Heart right ventricle (tissue), 16 donors: Measurements from ENCODE around the gene NEDD4. TPM values are rescaled to one million over a fixed set of nuclear protein-coding genes. Genes with fewer than 3 reads are reported as not detected.

ENCODE experiments used
- ATAC-seq, 8 donors: fragments of 200-7000 bp; cut with Tn5 transposase; one replicate each; pipeline ENCODE4 v1.9.1; 2020; ENCODE audit warnings: mild to moderate bottlenecking in 8 of 8, moderate library complexity in 8 of 8, moderate number of reproducible peaks in 1 of 8
- DNase-seq, 2 donors: peaks; one replicate each; pipeline ENCODE4 v3.0.0-alpha.2; 2020
- H3K27ac ChIP-seq, 10 donors: fragments of 200-600 bp; sonication (generic) in 2 of 10; one replicate each; pipeline versions ENCODE4 v1.5.0 to v1.8.0; 2020 to 2022; ENCODE audit warnings: mild to moderate bottlenecking in 3 of 10
- H3K27me3 ChIP-seq, 7 donors: fragments of 200-600 bp; one replicate each; pipeline ENCODE4 v1.8.0; 2021 to 2022; ENCODE audit warnings: mild to moderate bottlenecking in 2 of 7
- H3K36me3 ChIP-seq, 9 donors: fragments of 200-600 bp; sonication (generic) in 1 of 9; one replicate each; pipeline versions ENCODE4 v1.5.0 to v1.8.0; 2020 to 2022; ENCODE audit warnings: mild to moderate bottlenecking in 2 of 9
- H3K4me1 ChIP-seq, 9 donors: fragments of 200-600 bp; sonication (generic) in 1 of 9; one replicate each; pipeline versions ENCODE4 v1.5.0 to v1.8.0; 2020 to 2022; ENCODE audit warnings: mild to moderate bottlenecking in 4 of 9
- H3K4me3 ChIP-seq, 10 donors: fragments of 200-600 bp; sonication (generic) in 2 of 10; one replicate each; pipeline versions ENCODE4 v1.5.0 to v1.8.0; 2020 to 2022; ENCODE audit warnings: mild to moderate bottlenecking in 7 of 10, moderate library complexity in 2 of 10
- H3K9me3 ChIP-seq, 11 donors: fragments of 200-600 bp in 10 of 11; sonication (generic) in 2 of 11; one replicate each; pipeline versions ENCODE4 v1.5.0 to v1.8.0; 2013 to 2022; ENCODE audit warnings: mild to moderate bottlenecking in 2 of 11, control low read depth in 1 of 11, moderate library complexity in 1 of 11
- CTCF ChIP-seq, 9 donors: fragments of 200-600 bp; sonication (generic) in 2 of 9; IDR thresholded peaks; one replicate each; pipeline versions ENCODE4 v1.5.0 to v1.8.0; 2021 to 2022; ENCODE audit warnings: antibody characterized with exemption in 9 of 9, mild to moderate bottlenecking in 5 of 9, moderate library complexity in 1 of 9
- WGBS, 2 donors: extraction: QIAGEN DNeasy Blood & Tissue Kit; methylation state at CpG; one replicate each; pipeline ENCODE4 v1.1.7; 2013; ENCODE audit warnings: inconsistent platforms in 1 of 2; 5-methylcytosine and 5-hydroxymethylcytosine counted together
- intact Hi-C, 10 donors: fragments of 100-400 bp; cut with DNase I; formaldehyde crosslinking; loops; one replicate each; pipeline versions ENCODE4 v1.11.1 to v1.14.2; 2022
- polyA plus RNA-seq, 2 donors: library from polyadenylated mRNA; stranded (reverse); fragments of 200-250 nt; gene quantifications; one replicate each; pipeline ENCODE4 v1.2.3, GENCODE V29; 2013
- total RNA-seq, 10 donors: library from RNA; stranded (reverse); fragmentation: NEBNext Ultra II Directional in 3 of 10; extraction: Animal tissue kit (Norgen Biotek cat#: 25700) in 3 of 10; gene quantifications; one replicate each; pipeline versions ENCODE4 v1.2.1 to v1.2.4, GENCODE V29; 2021 to 2023
- donor health status: Arrhythmogenic right ventricular cardiomyopathy.
- donor health status: ischemic (EF 13 %, LVEDD 7.1; RV severe dilation, severe dysfunction).
- donor health status: healthy with polysubstance abuse.
- donor health status: DM: no; HTN: yes; CAD: no.
- donor health status: DM: no; HTN: no; CAD: no.
- donor health status: ischemic (EF 25% LVEDD 6.9; RV normal size, moderate dysfunction).
- donor health status: ischemic (EF 25% LVEDD 5.7; RV mildly dilated, moderate dysfunction).
- donor health status: healthy.
- donor health status: DM: yes; HTN: yes; CAD: no.
- donor health status: Ischemic cardiomyopathy.
- donor health status: ischemic (EF 35%, LVEDD 5.7; RV mildly dilated, moderate dysfunction).
- donor health status: nonischemic (EF 11% LVEDD 7.7; RV severe dilation, severe dysfunction).
- donor health status: DM: yes; HTN: yes; CAD: no.
- donor health status: PGD.
- donor health status: ischemic (EF 29% LVEDD 5.4; RV normal size, mild dysfunction).
- donor health status: nonischemic (EF 23%, LVEDD 6.1; RV moderate dilation, normal function).

Gene NEDD4
- total and polyA plus RNA-seq, 12 donors: 3.5 to 11.5 (median 8.7) TPM

- Histone ChIP-seq H3K4me1 (peaks cover 0 to 2% (median 0%) of the 10 kb centered on the region in 9 donors), H3K27ac (no peak overlapping the region), H3K9me3 (no peaks in the 10 kb centered on the region), H3K27me3 (peaks cover 0 to 7% (median 0%) of the 10 kb centered on the region in 7 donors), H3K4me3 (no peak overlapping the region), H3K36me3 (no peaks in the 10 kb centered on the region)
- ATAC-seq (no peak), DNase-seq (no peak)
- 57 to 59% methylated on average over 2 of the region's 2 CpGs for WGBS, 2 donors
- intact Hi-C loops: no loop called here
- TF ChIP-seq CTCF (IDR thresholded peaks at IDR 0.05): no peak
Observed at GRCh38 chr15:55800216-55800615, 193.2 kb downstream of the NEDD4 start.

GRCh38 chr15:55799291-55800212, 193.9 kb downstream of the NEDD4 start:
- peak in 1 of 2 donors; percentile 17 for DNase-seq
- intact Hi-C loops: loop anchor here in 4 of 10 donors (2.0 to 5.0 kb wide), 3 partner anchors 147 to 152 kb away; no protein-coding TSS in a partner anchor
- H3K27ac ChIP-seq: no peak overlapping the region
- TF ChIP-seq CTCF (IDR thresholded peaks at IDR 0.05): peak in 8 of 9 donors; percentile 13 to 66 (median 48)
- no peaks in the 10 kb centered on the region for H3K9me3 ChIP-seq
- H3K27me3 ChIP-seq: peaks cover 0 to 7% (median 0%) of the 10 kb centered on the region in 7 donors
- no peaks in the 10 kb centered on the region for H3K36me3 ChIP-seq
- ATAC-seq: no peak
- H3K4me1 ChIP-seq: peaks cover 0 to 2% (median 0%) of the 10 kb centered on the region in 9 donors
- no peak overlapping the region for H3K4me3 ChIP-seq
- WGBS, 2 donors: 52 to 58% methylated on average over 10 of the region's 10 CpGs

GRCh38 chr15:55796321-55796965, 197.0 kb downstream of the NEDD4 start:
- 73 to 86% methylated on average over 4 of the region's 4 CpGs for WGBS, 2 donors
- peaks cover 0 to 7% (median 0%) of the 10 kb centered on the region in 7 donors for H3K27me3 ChIP-seq
- ATAC-seq: no peak
- peaks cover 0 to 9% (median 0%) of the 10 kb centered on the region in 11 donors for H3K9me3 ChIP-seq
- no peak overlapping the region for H3K27ac ChIP-seq
- no peaks in the 10 kb centered on the region for H3K36me3 ChIP-seq
- no peak overlapping the region for H3K4me3 ChIP-seq
- TF ChIP-seq CTCF (IDR thresholded peaks at IDR 0.05): no peak
- intact Hi-C loops: loop anchor here in 3 of 10 donors (5.0 kb wide), 2 partner anchors 144 to 149 kb away; no protein-coding TSS in a partner anchor
- DNase-seq: no peak
- H3K4me1 ChIP-seq: no peaks in the 10 kb centered on the region

DNA sequence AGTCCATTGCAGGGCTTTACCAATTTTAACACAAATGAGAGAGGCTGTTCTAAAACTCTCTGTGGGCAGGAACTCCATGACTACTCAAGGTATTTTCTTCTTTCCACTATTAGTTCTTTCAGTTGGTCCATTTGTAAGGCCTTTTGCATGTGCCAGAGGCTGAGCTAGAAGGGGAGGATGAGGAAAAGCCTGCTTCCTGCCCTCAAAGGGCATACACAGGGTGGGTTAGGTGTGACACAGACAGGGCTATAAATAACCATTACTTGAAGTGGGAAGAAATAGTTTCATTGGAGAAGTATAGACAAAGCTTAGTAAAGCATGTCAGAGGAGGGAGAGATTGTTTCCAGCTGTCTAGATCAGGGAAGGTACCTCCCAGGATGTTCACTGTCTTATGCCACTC, 198.4 kb downstream of the NEDD4 start:
- Histone ChIP-seq H3K27ac (no peak overlapping the region), H3K9me3 (peaks cover 0 to 9% (median 0%) of the 10 kb centered on the region in 11 donors), H3K27me3 (peaks cover 0 to 7% (median 0%) of the 10 kb centered on the region in 7 donors), H3K4me3 (no peak overlapping the region), H3K4me1 (no peaks in the 10 kb centered on the region), H3K36me3 (no peaks in the 10 kb centered on the region)
- no peak for ATAC-seq
- no peak for TF ChIP-seq CTCF (IDR thresholded peaks at IDR 0.05)
- DNase-seq: no peak
- intact Hi-C loops: loop anchor here in 3 of 10 donors (5.0 kb wide), 2 partner anchors 143 to 148 kb away; no protein-coding TSS in a partner anchor
